ENCODE results near the gene ZNF675. TPM values are rescaled to one million over a fixed set of nuclear protein-coding genes. Genes with fewer than 3 reads are reported as not detected.

Gene ZNF675
- total and polyA plus RNA-seq, 9 of the 15 experiments (the other 6 are each of a cell fraction or from before 2014, with no cell fraction given), result 12.9 to 26.5 (median 17.2) TPM

DNA sequence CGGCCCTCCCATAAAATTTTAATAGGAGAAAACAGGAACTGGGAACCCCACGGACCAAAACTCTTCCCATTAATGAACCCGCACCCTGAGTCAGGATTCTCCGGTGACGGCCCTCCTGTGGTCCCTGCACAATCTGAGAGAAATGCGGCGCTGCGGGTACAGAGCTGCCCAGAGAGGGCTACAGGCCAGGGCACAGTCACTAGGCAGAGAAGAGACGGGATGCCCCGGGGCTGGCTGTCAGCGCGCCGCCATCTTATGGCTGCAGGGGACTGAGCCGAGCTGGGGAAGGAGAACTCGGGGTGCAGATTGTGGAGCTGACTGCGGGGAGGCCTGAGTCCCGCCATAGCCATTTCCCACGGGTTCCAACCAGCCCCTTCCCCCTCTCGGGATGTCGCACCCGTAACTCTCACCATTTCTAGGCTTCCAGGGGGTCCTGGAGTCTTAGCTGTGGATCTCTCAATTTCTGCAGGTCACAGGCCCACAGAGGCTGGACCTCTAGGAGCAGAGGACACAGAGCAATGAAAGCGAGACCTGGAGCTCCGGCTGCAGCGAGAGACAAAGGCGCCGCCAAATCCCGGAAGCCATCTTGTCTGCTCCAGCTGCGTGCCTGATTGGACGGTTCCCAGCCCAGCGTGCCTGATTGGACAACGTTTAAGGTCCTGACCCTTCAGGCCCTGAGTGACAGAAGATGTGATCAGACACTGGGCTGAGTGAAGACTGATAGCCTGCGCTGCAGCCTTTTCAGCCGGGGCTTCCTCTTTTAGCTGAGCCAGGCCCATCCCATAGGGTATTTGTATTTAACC lies at the start of gene ZNF675 (continued):
- TF ChIP-seq, protein P1, sequence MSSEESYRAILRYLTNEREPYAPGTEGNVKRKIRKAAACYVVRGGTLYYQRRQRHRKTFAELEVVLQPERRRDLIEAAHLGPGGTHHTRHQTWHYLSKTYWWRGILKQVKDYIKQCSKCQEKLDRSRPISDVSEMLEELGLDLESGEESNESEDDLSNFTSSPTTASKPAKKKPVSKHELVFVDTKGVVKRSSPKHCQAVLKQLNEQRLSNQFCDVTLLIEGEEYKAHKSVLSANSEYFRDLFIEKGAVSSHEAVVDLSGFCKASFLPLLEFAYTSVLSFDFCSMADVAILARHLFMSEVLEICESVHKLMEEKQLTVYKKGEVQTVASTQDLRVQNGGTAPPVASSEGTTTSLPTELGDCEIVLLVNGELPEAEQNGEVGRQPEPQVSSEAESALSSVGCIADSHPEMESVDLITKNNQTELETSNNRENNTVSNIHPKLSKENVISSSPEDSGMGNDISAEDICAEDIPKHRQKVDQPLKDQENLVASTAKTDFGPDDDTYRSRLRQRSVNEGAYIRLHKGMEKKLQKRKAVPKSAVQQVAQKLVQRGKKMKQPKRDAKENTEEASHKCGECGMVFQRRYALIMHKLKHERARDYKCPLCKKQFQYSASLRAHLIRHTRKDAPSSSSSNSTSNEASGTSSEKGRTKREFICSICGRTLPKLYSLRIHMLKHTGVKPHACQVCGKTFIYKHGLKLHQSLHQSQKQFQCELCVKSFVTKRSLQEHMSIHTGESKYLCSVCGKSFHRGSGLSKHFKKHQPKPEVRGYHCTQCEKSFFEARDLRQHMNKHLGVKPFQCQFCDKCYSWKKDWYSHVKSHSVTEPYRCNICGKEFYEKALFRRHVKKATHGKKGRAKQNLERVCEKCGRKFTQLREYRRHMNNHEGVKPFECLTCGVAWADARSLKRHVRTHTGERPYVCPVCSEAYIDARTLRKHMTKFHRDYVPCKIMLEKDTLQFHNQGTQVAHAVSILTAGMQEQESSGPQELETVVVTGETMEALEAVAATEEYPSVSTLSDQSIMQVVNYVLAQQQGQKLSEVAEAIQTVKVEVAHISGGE (CRISPR knock-in tag; IDR thresholded peaks at IDR 0.05), result no peak
- TF ChIP-seq HNRNPUL1 (IDR thresholded peaks at IDR 0.05; ENCODE audit: low read length) (no peak), ZNF263 (CRISPR knock-in tag; IDR thresholded peaks at IDR 0.05; ENCODE audit: borderline replicate concordance) (no peak), FUS (optimal IDR thresholded peaks at IDR 0.05; ENCODE audit: low read depth, low read length) (no peak), ZNF3 (CRISPR knock-in tag; IDR thresholded peaks at IDR 0.05) (no peak), NR3C1 (CRISPR knock-in tag; IDR thresholded peaks at IDR 0.05) (no peak), MAZ (CRISPR knock-in tag; conservative IDR thresholded peaks at IDR 0.05 in 1 of 2, IDR thresholded peaks at IDR 0.05 in 1 of 2) (0 out of 4 replicates have a peak, but pooled peaks of 1 of the 2 experiments have one; percentile 39), STAT5A (IDR thresholded peaks at IDR 0.05; ENCODE audit: borderline replicate concordance, low read length) (no peak), GTF2E2 (tag; IDR thresholded peaks at IDR 0.05) (0 out of 2 replicates have a peak, but pooled peaks have one; percentile 38), POLR3A (IDR thresholded peaks at IDR 0.05; ENCODE audit: borderline replicate concordance, extremely low read depth, insufficient read depth, insufficient read length) (no peak), CHD1 (IDR thresholded peaks at IDR 0.05; ENCODE audit: low read length) (peak; percentile 51), TAF9B (IDR thresholded peaks at IDR 0.05; ENCODE audit: partially characterized antibody) (peak; percentile 75), ZNF24 (IDR thresholded peaks at IDR 0.05) (no peak), ERF (CRISPR knock-in tag; IDR thresholded peaks at IDR 0.05) (no peak), ZNF146 (CRISPR knock-in tag; IDR thresholded peaks at IDR 0.05; ENCODE audit: unreplicated experiment) (no peak)
- TF ChIP-seq, protein P2, sequence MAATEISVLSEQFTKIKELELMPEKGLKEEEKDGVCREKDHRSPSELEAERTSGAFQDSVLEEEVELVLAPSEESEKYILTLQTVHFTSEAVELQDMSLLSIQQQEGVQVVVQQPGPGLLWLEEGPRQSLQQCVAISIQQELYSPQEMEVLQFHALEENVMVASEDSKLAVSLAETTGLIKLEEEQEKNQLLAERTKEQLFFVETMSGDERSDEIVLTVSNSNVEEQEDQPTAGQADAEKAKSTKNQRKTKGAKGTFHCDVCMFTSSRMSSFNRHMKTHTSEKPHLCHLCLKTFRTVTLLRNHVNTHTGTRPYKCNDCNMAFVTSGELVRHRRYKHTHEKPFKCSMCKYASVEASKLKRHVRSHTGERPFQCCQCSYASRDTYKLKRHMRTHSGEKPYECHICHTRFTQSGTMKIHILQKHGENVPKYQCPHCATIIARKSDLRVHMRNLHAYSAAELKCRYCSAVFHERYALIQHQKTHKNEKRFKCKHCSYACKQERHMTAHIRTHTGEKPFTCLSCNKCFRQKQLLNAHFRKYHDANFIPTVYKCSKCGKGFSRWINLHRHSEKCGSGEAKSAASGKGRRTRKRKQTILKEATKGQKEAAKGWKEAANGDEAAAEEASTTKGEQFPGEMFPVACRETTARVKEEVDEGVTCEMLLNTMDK (IDR thresholded peaks at IDR 0.05; ENCODE audit: borderline replicate concordance, insufficient read depth, low read depth, low read length, poor library complexity, severe bottlenecking), result no peak
- TF ChIP-seq, protein P3, sequence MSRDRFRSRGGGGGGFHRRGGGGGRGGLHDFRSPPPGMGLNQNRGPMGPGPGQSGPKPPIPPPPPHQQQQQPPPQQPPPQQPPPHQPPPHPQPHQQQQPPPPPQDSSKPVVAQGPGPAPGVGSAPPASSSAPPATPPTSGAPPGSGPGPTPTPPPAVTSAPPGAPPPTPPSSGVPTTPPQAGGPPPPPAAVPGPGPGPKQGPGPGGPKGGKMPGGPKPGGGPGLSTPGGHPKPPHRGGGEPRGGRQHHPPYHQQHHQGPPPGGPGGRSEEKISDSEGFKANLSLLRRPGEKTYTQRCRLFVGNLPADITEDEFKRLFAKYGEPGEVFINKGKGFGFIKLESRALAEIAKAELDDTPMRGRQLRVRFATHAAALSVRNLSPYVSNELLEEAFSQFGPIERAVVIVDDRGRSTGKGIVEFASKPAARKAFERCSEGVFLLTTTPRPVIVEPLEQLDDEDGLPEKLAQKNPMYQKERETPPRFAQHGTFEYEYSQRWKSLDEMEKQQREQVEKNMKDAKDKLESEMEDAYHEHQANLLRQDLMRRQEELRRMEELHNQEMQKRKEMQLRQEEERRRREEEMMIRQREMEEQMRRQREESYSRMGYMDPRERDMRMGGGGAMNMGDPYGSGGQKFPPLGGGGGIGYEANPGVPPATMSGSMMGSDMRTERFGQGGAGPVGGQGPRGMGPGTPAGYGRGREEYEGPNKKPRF (IDR thresholded peaks at IDR 0.05; ENCODE audit: low read depth, low read length), result no peak
- TF ChIP-seq, protein P4, sequence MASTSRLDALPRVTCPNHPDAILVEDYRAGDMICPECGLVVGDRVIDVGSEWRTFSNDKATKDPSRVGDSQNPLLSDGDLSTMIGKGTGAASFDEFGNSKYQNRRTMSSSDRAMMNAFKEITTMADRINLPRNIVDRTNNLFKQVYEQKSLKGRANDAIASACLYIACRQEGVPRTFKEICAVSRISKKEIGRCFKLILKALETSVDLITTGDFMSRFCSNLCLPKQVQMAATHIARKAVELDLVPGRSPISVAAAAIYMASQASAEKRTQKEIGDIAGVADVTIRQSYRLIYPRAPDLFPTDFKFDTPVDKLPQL (IDR thresholded peaks at IDR 0.05; ENCODE audit: extremely low read depth, insufficient read length), result peak; percentile 42
